Right lobe of liver (tissue), 6 donors: ENCODE data around the gene RSU1. TPM values are rescaled to one million over a fixed set of nuclear protein-coding genes. Genes with fewer than 3 reads are reported as not detected.

ENCODE experiments used
- ATAC-seq, 4 donors: fragments of 200-7000 bp; cut with Tn5 transposase; one replicate each; pipeline ENCODE4 v1.9.1; 2020; ENCODE audit warnings: mild to moderate bottlenecking in 4 of 4, moderate library complexity in 4 of 4
- DNase-seq, 3 donors: peaks; one replicate each; pipeline ENCODE4 v3.0.0-alpha.2; 2020
- H3K27ac ChIP-seq, 3 donors: fragments of 200-600 bp; one replicate each; pipeline ENCODE4 v1.8.0; 2022
- H3K27me3 ChIP-seq, 2 donors: fragments of 200-600 bp; one replicate each; pipeline ENCODE4 v1.8.0; 2022
- H3K36me3 ChIP-seq, 4 donors: fragments of 200-600 bp; sonication (generic) in 1 of 4; one replicate each; pipeline versions ENCODE4 v1.5.1 to v1.8.0; 2017 to 2022; ENCODE audit warnings: control low read depth in 1 of 4
- H3K4me1 ChIP-seq, 4 donors: fragments of 200-600 bp; sonication (generic) in 1 of 4; one replicate each; pipeline versions ENCODE4 v1.5.1 to v1.8.0; 2017 to 2022; ENCODE audit warnings: control low read depth in 1 of 4
- H3K4me3 ChIP-seq, 3 donors: fragments of 200-600 bp; one replicate each; pipeline ENCODE4 v1.8.0; 2022
- H3K9me3 ChIP-seq, 4 donors: fragments of 200-600 bp; sonication (generic) in 1 of 4; one replicate each; pipeline versions ENCODE4 v1.5.1 to v1.8.0; 2017 to 2022; ENCODE audit warnings: control low read depth in 1 of 4
- POLR2A ChIP-seq: fragments of 450-650 bp; IDR thresholded peaks from one replicate; pipeline ENCODE4 v1.6.1; 2017; ENCODE audit warnings: antibody characterized with exemption, mild to moderate bottlenecking
- WGBS: methylation state at CpG from one replicate; pipeline ENCODE4 v1.1.6; 2018; ENCODE audit warnings: low coverage, low lambda C conversion rate; ENCODE audit not compliant: insufficient coverage; ENCODE audit errors: missing lambda C conversion rate; 5-methylcytosine and 5-hydroxymethylcytosine counted together
- intact Hi-C, 2 donors: fragments of 100-400 bp; cut with DNase I; formaldehyde crosslinking; loops; one replicate each; pipeline versions ENCODE4 v1.11.2 to v1.14.1; 2022
- total RNA-seq, 6 experiments: library from RNA; depleted of rRNA in 2 of 6; stranded (reverse); fragments of >200 nt in 2 of 6; fragmentation: NEBNext Ultra II Directional in 3 of 6; extraction: Animal tissue kit (Norgen Biotek cat#: 25700) in 3 of 6; gene quantifications; one replicate each; pipeline versions ENCODE4 v1.1.0 to v1.2.4, GENCODE V29; 2016 to 2023
- TF ChIP-seq, protein P1 (sequence below), 4 donors: fragments of 200-600 bp in 3 of 4; fragments of 450-650 bp in 1 of 4; IDR thresholded peaks; one replicate each; pipeline versions ENCODE4 v1.5.1 to v1.8.0; 2016 to 2022; ENCODE audit warnings: antibody characterized with exemption in 4 of 4, mild to moderate bottlenecking in 2 of 4
- donor health status: DM: no; HTN: yes; CAD: no.
- donor health status: DM: no; HTN: no; CAD: no.
- donor health status: DM: no; HTN: no; CAD: no.
- donor health status: DM: no; HTN: yes; CAD: no.
- donor health status: DM: no; HTN: yes; CAD: no.

RSU1 gene
- total RNA-seq, 6 experiments from 2014 or later: 24.1 to 44.5 (median 28.4) TPM

DNA sequence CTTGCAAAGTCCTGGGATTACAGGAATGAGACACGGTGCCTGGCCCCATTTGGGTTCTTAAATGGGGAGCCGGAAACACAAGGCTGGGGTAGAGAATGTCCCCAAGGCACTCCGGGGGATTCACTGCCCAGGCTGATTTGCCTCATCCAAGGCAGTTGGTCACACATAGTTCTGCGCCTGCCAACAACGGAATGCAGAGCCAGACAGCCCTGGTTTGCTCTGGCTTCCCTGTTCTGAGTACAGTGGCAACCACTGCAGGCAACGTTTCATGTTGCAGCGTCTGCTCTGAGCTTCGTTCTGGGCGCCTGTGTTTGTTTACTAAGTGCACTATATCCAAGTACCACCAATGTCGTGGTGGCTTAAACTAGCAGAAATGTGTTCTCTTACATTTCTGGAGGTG, 233.8 kb downstream of the RSU1 start:
- Histone ChIP-seq H3K4me3 (no peak overlapping the region), H3K4me1 (no peaks in the 10 kb centered on the region), H3K9me3 (no peaks in the 10 kb centered on the region), H3K27ac (no peak overlapping the region), H3K27me3 (no peaks in the 10 kb centered on the region), H3K36me3 (no peaks in the 10 kb centered on the region)
- DNase-seq (no peak), ATAC-seq (no peak)
- TF ChIP-seq, protein P1, sequence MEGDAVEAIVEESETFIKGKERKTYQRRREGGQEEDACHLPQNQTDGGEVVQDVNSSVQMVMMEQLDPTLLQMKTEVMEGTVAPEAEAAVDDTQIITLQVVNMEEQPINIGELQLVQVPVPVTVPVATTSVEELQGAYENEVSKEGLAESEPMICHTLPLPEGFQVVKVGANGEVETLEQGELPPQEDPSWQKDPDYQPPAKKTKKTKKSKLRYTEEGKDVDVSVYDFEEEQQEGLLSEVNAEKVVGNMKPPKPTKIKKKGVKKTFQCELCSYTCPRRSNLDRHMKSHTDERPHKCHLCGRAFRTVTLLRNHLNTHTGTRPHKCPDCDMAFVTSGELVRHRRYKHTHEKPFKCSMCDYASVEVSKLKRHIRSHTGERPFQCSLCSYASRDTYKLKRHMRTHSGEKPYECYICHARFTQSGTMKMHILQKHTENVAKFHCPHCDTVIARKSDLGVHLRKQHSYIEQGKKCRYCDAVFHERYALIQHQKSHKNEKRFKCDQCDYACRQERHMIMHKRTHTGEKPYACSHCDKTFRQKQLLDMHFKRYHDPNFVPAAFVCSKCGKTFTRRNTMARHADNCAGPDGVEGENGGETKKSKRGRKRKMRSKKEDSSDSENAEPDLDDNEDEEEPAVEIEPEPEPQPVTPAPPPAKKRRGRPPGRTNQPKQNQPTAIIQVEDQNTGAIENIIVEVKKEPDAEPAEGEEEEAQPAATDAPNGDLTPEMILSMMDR (IDR thresholded peaks at IDR 0.05): no peak
- no peak for TF ChIP-seq POLR2A
- WGBS: 52% methylated on average over 6 of the region's 10 CpGs
- intact Hi-C loops: no loop called here

- Histone ChIP-seq H3K27me3 (no peaks in the 10 kb centered on the region), H3K36me3 (no peaks in the 10 kb centered on the region), H3K4me1 (no peaks in the 10 kb centered on the region), H3K9me3 (no peaks in the 10 kb centered on the region), H3K4me3 (no peak overlapping the region), H3K27ac (no peak overlapping the region)
- no peak for DNase-seq
- WGBS: 83% methylated on average over 3 of the region's 3 CpGs
- no peak for ATAC-seq
- intact Hi-C loops: no loop called here
- TF ChIP-seq, protein P1 (IDR thresholded peaks at IDR 0.05): no peak
- no peak for TF ChIP-seq POLR2A
These were observed 236.0 kb downstream of the RSU1 start for GRCh38 chr10:16581202-16581601.

- TF ChIP-seq, protein P1 (IDR thresholded peaks at IDR 0.05): no peak
- TF ChIP-seq POLR2A: no peak
- no peak overlapping the region for H3K27ac ChIP-seq
- intact Hi-C loops: no loop called here
- no peaks in the 10 kb centered on the region for H3K9me3 ChIP-seq
- ATAC-seq: no peak
- H3K4me1 ChIP-seq: no peaks in the 10 kb centered on the region
- H3K36me3 ChIP-seq: no peaks in the 10 kb centered on the region
- WGBS: 49% methylated on average over 4 of the region's 4 CpGs
- H3K4me3 ChIP-seq: no peak overlapping the region
- H3K27me3 ChIP-seq: no peaks in the 10 kb centered on the region
- no peak for DNase-seq
These were observed 246.5 kb downstream of the RSU1 start for GRCh38 chr10:16570731-16571130.

- Histone ChIP-seq H3K4me1 (no peaks in the 10 kb centered on the region), H3K9me3 (no peaks in the 10 kb centered on the region), H3K27me3 (no peaks in the 10 kb centered on the region), H3K36me3 (no peaks in the 10 kb centered on the region), H3K4me3 (no peak overlapping the region), H3K27ac (no peak overlapping the region)
- 43% methylated on average over 7 of the region's 7 CpGs for WGBS
- no peak for DNase-seq
- intact Hi-C loops: no loop called here
- TF ChIP-seq, protein P1 (IDR thresholded peaks at IDR 0.05): no peak
- TF ChIP-seq POLR2A: no peak
- ATAC-seq: no peak
These were observed 250.9 kb downstream of the RSU1 start for GRCh38 chr10:16566202-16566805.

DNA sequence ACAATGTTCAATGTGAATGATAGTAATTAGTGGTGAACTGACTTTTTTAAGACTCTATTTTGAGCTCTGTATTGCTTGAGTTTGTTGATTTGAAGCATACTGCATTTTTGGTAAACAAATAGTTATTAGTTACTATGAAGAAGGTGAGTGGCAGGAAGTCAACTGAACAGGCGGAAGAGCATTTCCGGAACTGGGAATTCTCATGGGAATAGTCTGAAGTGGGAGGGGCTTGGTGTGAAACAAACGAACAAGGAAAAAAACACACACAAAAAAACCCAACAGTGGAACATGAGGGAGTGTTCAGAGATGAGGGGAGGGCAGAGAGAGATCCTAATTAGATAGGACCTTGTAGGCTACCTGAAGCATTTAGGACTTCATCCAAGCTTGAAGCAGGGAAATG, 251.6 kb downstream of the RSU1 start:
- no peaks in the 10 kb centered on the region for H3K27me3 ChIP-seq
- TF ChIP-seq, protein P1 (IDR thresholded peaks at IDR 0.05): no peak
- TF ChIP-seq POLR2A: no peak
- DNase-seq (no peak), ATAC-seq (no peak)
- no peak overlapping the region for H3K27ac ChIP-seq
- intact Hi-C loops: no loop called here
- H3K4me3 ChIP-seq: no peak overlapping the region
- H3K4me1 ChIP-seq: no peaks in the 10 kb centered on the region
- 36% methylated on average over 3 of the region's 3 CpGs for WGBS
- H3K9me3 ChIP-seq: no peaks in the 10 kb centered on the region
- no peaks in the 10 kb centered on the region for H3K36me3 ChIP-seq
